GM12874 (cell line): ENCODE data around the gene CCR9.
A peak's percentile ranks its signal among the peaks of the same experiment; 100 is the strongest.

Experiments
- CTCF ChIP-seq: IDR thresholded peaks from 2 replicates; pipeline ENCODE4 v1.5.1; 2011; ENCODE audit warnings: low read depth, mild to moderate bottlenecking, control low read depth, low read length, moderate library complexity; ENCODE audit not compliant: insufficient read depth

Gene CCR9

GRCh38 chr3:45921158-45922038, 35.1 kb downstream of the CCR9 start:
- TF ChIP-seq CTCF, result no peak

GRCh38 chr3:45922039-45922326, 35.6 kb downstream of the CCR9 start:
- TF ChIP-seq CTCF, result no peak

- TF ChIP-seq CTCF, result no peak
Measured at GRCh38 chr3:45922950-45923590, 36.7 kb downstream of the CCR9 start.

- no peak for TF ChIP-seq CTCF
Measured at GRCh38 chr3:45923755-45924154, 37.4 kb downstream of the CCR9 start.

- no peak for TF ChIP-seq CTCF
Measured at GRCh38 chr3:45927881-45928280, 41.5 kb downstream of the CCR9 start.

GRCh38 chr3:45929042-45929679, 42.8 kb downstream of the CCR9 start:
- TF ChIP-seq CTCF, result peak; percentile 94

- no peak for TF ChIP-seq CTCF
Measured at GRCh38 chr3:45931496-45931895, 45.2 kb downstream of the CCR9 start.
